Heart left ventricle (tissue), 13 donors: ENCODE results near the gene SOBP.
"Not testable (repeated sequence)": the region's sequence is repeated elsewhere in the genome, so short reads cannot be mapped to it uniquely, and the experiment has no call there.

Experiments used
- POLR2A ChIP-seq, 2 donors: fragments of 450-650 bp; IDR thresholded peaks; one replicate each; pipeline ENCODE4 v1.6.1; 2017; ENCODE audit warnings: antibody characterized with exemption in 2 of 2, mild to moderate bottlenecking in 2 of 2, moderate library complexity in 2 of 2
- TF ChIP-seq, protein P1 (sequence below), 12 donors: fragments of 200-600 bp; sonication (generic) in 4 of 12; IDR thresholded peaks; one replicate each; pipeline versions ENCODE4 v1.5.0 to v1.8.0; 2018 to 2022; ENCODE audit warnings: antibody characterized with exemption in 12 of 12, mild to moderate bottlenecking in 5 of 12
- donor health status: ischemic (EF 13 %, LVEDD 7.1; RV severe dilation, severe dysfunction).
- donor health status: DM: no; HTN: yes; CAD: no.
- donor health status: DM: no; HTN: no; CAD: no.
- donor health status: ischemic (EF 25% LVEDD 6.9; RV normal size, moderate dysfunction).
- donor health status: ischemic (EF 25% LVEDD 5.7; RV mildly dilated, moderate dysfunction).
- donor health status: ischemic (EF 35%, LVEDD 5.7; RV mildly dilated, moderate dysfunction).
- donor health status: nonischemic (EF 11% LVEDD 7.7; RV severe dilation, severe dysfunction).
- donor health status: DM: yes; HTN: yes; CAD: no.
- donor health status: PGD.
- donor health status: ischemic (EF 29% LVEDD 5.4; RV normal size, mild dysfunction).
- donor health status: nonischemic (EF 23%, LVEDD 6.1; RV moderate dilation, normal function).

DNA sequence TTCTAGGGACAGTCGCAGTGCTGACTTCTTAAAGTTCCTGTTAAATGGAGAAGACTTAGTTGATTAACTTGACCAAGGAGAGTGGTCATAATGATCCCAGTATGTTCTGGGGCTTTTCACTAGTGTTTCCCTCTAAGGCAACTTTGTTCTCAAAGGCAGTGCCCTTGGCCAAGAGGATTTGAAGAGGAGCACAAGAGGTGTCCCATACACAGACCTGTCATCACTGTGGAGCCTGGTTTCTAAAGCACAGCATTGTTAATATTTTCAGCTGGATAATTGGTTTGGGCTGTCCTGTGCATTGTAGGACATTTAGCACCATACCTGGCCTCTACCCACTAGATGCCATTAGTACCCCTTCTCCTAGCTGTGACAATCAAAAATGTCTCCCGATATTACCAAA lies 30.8 kb downstream of the SOBP start:
- TF ChIP-seq, protein P1, sequence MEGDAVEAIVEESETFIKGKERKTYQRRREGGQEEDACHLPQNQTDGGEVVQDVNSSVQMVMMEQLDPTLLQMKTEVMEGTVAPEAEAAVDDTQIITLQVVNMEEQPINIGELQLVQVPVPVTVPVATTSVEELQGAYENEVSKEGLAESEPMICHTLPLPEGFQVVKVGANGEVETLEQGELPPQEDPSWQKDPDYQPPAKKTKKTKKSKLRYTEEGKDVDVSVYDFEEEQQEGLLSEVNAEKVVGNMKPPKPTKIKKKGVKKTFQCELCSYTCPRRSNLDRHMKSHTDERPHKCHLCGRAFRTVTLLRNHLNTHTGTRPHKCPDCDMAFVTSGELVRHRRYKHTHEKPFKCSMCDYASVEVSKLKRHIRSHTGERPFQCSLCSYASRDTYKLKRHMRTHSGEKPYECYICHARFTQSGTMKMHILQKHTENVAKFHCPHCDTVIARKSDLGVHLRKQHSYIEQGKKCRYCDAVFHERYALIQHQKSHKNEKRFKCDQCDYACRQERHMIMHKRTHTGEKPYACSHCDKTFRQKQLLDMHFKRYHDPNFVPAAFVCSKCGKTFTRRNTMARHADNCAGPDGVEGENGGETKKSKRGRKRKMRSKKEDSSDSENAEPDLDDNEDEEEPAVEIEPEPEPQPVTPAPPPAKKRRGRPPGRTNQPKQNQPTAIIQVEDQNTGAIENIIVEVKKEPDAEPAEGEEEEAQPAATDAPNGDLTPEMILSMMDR (IDR thresholded peaks at IDR 0.05), result not testable (repeated sequence)
- TF ChIP-seq POLR2A (IDR thresholded peaks at IDR 0.05), result not testable (repeated sequence)
